HG02884 (cell line): ENCODE measurements around the gene SEPTIN2.
"Not testable (repeated sequence)": the region's sequence is repeated elsewhere in the genome, so short reads cannot be mapped to it uniquely, and the experiment has no call there.

Experiments used
- ATAC-seq: cut with Tn5 transposase; IDR thresholded peaks from one replicate; pipeline ENCODE4 v1.9.1; 2021; ENCODE audit warnings: mild to moderate bottlenecking, moderate library complexity; ENCODE audit not compliant: unreplicated experiment

SEPTIN2 gene

GRCh38 chr2:241312082-241312481 is 3.6 kb upstream of the SEPTIN2 start:
- no peak for ATAC-seq

GRCh38 chr2:241313543-241314095 is 2.1 kb upstream of the SEPTIN2 start:
- ATAC-seq: no peak

- ATAC-seq: no peak
Observed at GRCh38 chr2:241314226-241315092, 1.3 kb upstream of the SEPTIN2 start.

- ATAC-seq: peak; percentile 73
Observed at GRCh38 chr2:241315093-241315878, 439 bp upstream of the SEPTIN2 start, which contains the start of gene HDLBP. Gene HDLBP (minus strand): TSS chr2:241315672. CDS start chr2:241266869, 48,803 bp downstream.

- no peak for ATAC-seq
Observed at GRCh38 chr2:241316825-241317224, 1.1 kb downstream of the SEPTIN2 start.

- ATAC-seq: no peak
Observed at GRCh38 chr2:241317391-241317790, 1.7 kb downstream of the SEPTIN2 start.

- not testable (repeated sequence) for ATAC-seq
Observed at GRCh38 chr2:241318830-241319229, 3.1 kb downstream of the SEPTIN2 start.

- no peak for ATAC-seq
Observed at GRCh38 chr2:241320394-241320793, 4.7 kb downstream of the SEPTIN2 start.

- ATAC-seq: no peak
Observed at GRCh38 chr2:241321033-241321432, 5.3 kb downstream of the SEPTIN2 start.

- no peak for ATAC-seq
Observed at GRCh38 chr2:241321886-241322285, 6.2 kb downstream of the SEPTIN2 start.

GRCh38 chr2:241323778-241324177 is 8.1 kb downstream of the SEPTIN2 start:
- ATAC-seq: no peak

- ATAC-seq: no peak
Observed at GRCh38 chr2:241324775-241325174, 9.1 kb downstream of the SEPTIN2 start.

GRCh38 chr2:241325257-241325656 is 9.5 kb downstream of the SEPTIN2 start:
- no peak for ATAC-seq

GRCh38 chr2:241329669-241330615 is 14.2 kb downstream of the SEPTIN2 start:
- ATAC-seq: no peak

GRCh38 chr2:241330616-241330981 is 14.9 kb downstream of the SEPTIN2 start:
- no peak for ATAC-seq

- no peak for ATAC-seq
Observed at GRCh38 chr2:241334813-241335212, 19.1 kb downstream of the SEPTIN2 start.

GRCh38 chr2:241339839-241340630 is 24.3 kb downstream of the SEPTIN2 start:
- ATAC-seq: no peak

GRCh38 chr2:241340631-241341163 is 25.0 kb downstream of the SEPTIN2 start:
- no peak for ATAC-seq

- no peak for ATAC-seq
Observed at GRCh38 chr2:241344925-241345651, 29.4 kb downstream of the SEPTIN2 start.
